Kidney (tissue), 14 donors: ENCODE data around the gene GRHL1. TPM values are rescaled to one million over a fixed set of nuclear protein-coding genes. Genes with fewer than 3 reads are reported as not detected.

Experiments
- DNase-seq, 5 donors: peaks; one replicate each; pipeline ENCODE4 v3.0.0-alpha.2; 2013 to 2020
- FAIRE-seq: peaks from 2 replicates; lab custom pipeline; 2012; peaks lifted over from hg19 to GRCh38; lab: Jason Lieb, UNC
- H3K27ac ChIP-seq, 2 donors: one replicate each; pipeline ENCODE4 v1.7.0; 2013; ENCODE audit warnings: low read depth in 2 of 2, low read length in 2 of 2, inconsistent platforms in 1 of 2
- H3K27me3 ChIP-seq: one replicate; pipeline ENCODE4 v1.7.1; 2013; ENCODE audit warnings: low read length, inconsistent platforms; ENCODE audit not compliant: control insufficient read depth, insufficient read depth
- H3K36me3 ChIP-seq, 3 donors: one replicate each; pipeline versions ENCODE4 v1.7.0 to v1.7.1; 2013; ENCODE audit warnings: low read length in 3 of 3, control low read depth in 1 of 3, inconsistent platforms in 1 of 3; ENCODE audit not compliant: insufficient read depth in 3 of 3, control insufficient read depth in 2 of 3
- H3K4me1 ChIP-seq, 3 donors: one replicate each; pipeline versions ENCODE4 v1.7.0 to v1.7.1; 2013; ENCODE audit warnings: low read length in 3 of 3, inconsistent platforms in 1 of 3, low read depth in 1 of 3; ENCODE audit not compliant: control insufficient read depth in 2 of 3, insufficient read depth in 2 of 3
- H3K4me3 ChIP-seq, 3 donors: one replicate each; pipeline versions ENCODE4 v1.7.0 to v1.8.1; 2013; ENCODE audit warnings: low read length in 3 of 3, control low read depth in 1 of 3, inconsistent platforms in 1 of 3
- H3K9ac ChIP-seq, 3 donors: one replicate each; pipeline versions ENCODE4 v1.7.0 to v1.7.1; 2013; ENCODE audit warnings: low read length in 3 of 3, control low read depth in 1 of 3, inconsistent platforms in 1 of 3
- H3K9me3 ChIP-seq, 3 donors: one replicate each; pipeline versions ENCODE4 v1.7.0 to v1.7.1; 2013; ENCODE audit warnings: low read length in 3 of 3, control low read depth in 1 of 3, inconsistent platforms in 1 of 3; ENCODE audit not compliant: control insufficient read depth in 2 of 3, insufficient read depth in 1 of 3
- intact Hi-C: fragments of 100-400 bp; cut with DNase I; formaldehyde crosslinking; loops from one replicate; pipeline ENCODE4 v1.11.1; 2022
- polyA plus RNA-seq: library from polyadenylated mRNA; stranded (reverse); fragments of 350-450 nt; fragmentation: Illumina TruSeq; extraction: RNeasy Lipid Tissue Mini Kit (QIAGEN cat#74804); gene quantifications from one replicate; pipeline ENCODE4 v1.2.3, GENCODE V29; 2014; ENCODE audit warnings: low read depth, low replicate concordance; ENCODE audit not compliant: insufficient read depth
- total RNA-seq: library from RNA; stranded (reverse); fragmentation: NEBNext Ultra II Directional; extraction: Animal tissue kit (Norgen Biotek cat#: 25700); gene quantifications from one replicate; pipeline ENCODE4 v1.2.1, GENCODE V29; 2021
- TF ChIP-seq, protein P1 (sequence below): IDR thresholded peaks from 3 replicates; pipeline ENCODE4 v1.5.1; 2012; ENCODE audit warnings: mild to moderate bottlenecking, moderate library complexity, borderline replicate concordance; ENCODE audit not compliant: insufficient read depth; ENCODE audit errors: extremely low read depth
- donor health status: control.
- donor health status: control.
- donor health status: control.
- donor health status: control.
- donor health status: control.
- donor health status: DM: yes; HTN: yes; CAD: no.
- donor health status: Normal renal cell carcinoma (clear cell type).

Gene GRHL1
- total and polyA plus RNA-seq, 2 donors from 2014 or later, result 2.3 to 6.0 TPM

DNA sequence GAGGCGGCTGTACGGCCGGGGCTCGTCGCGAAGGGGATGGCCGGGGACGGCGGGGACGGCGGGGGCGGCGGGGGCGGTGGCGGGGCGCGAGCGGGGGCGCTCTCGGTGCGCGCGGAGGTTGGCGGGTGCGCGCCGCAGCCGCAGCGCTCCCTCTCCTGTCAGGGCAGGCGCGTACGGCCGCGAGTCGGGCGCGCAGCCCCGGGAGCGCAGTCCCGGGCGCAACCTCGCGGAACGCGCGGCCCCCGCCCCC is 296 bp upstream of the GRHL1 start:
- FAIRE-seq (no peak), DNase-seq (no peak)
- H3K4me3 ChIP-seq, result peak overlapping the region in 2 of 3 donors; percentile 32 to 58
- H3K9ac ChIP-seq, result peak overlapping the region in 1 of 3 donors; percentile 51
- H3K27ac ChIP-seq, result no peak overlapping the region
- no peaks in the 10 kb centered on the region for H3K36me3 ChIP-seq
- TF ChIP-seq, protein P1, sequence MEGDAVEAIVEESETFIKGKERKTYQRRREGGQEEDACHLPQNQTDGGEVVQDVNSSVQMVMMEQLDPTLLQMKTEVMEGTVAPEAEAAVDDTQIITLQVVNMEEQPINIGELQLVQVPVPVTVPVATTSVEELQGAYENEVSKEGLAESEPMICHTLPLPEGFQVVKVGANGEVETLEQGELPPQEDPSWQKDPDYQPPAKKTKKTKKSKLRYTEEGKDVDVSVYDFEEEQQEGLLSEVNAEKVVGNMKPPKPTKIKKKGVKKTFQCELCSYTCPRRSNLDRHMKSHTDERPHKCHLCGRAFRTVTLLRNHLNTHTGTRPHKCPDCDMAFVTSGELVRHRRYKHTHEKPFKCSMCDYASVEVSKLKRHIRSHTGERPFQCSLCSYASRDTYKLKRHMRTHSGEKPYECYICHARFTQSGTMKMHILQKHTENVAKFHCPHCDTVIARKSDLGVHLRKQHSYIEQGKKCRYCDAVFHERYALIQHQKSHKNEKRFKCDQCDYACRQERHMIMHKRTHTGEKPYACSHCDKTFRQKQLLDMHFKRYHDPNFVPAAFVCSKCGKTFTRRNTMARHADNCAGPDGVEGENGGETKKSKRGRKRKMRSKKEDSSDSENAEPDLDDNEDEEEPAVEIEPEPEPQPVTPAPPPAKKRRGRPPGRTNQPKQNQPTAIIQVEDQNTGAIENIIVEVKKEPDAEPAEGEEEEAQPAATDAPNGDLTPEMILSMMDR, result no peak
- intact Hi-C loops, result no loop called here
- peaks cover 5% of the 10 kb centered on the region for H3K27me3 ChIP-seq
- peaks cover 0 to 5% (median 0%) of the 10 kb centered on the region in 3 donors for H3K4me1 ChIP-seq
- no peaks in the 10 kb centered on the region for H3K9me3 ChIP-seq

DNA sequence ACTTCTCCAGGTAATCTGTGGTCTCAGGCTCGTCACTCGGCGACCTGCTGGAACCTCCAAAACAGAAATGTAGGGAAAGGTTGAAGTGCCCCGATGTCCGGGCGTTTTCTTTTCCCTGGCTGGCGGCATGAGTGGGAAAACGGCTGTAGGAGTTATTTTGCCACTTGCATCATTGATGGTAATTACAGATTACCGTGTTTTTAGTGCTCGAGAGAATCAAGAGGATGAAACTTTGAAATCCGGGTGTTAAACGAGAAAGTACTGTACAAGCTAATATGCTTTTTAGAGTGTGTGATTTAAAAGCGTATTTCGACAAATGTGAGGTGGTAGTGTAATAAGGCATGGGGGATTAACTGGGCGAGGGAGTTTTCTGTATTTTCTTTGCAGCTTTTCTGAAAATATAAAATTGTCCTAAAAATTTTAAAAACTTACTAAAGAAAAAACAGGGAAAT is 819 bp downstream of the GRHL1 start:
- peak overlapping the region; percentile 41 to 69 (median 66) for H3K4me3 ChIP-seq
- H3K9me3 ChIP-seq, result no peaks in the 10 kb centered on the region
- H3K27ac ChIP-seq, result no peak overlapping the region
- DNase-seq, result no peak
- peaks cover 5% of the 10 kb centered on the region for H3K27me3 ChIP-seq
- peaks cover 0 to 5% (median 0%) of the 10 kb centered on the region in 3 donors for H3K4me1 ChIP-seq
- no peaks in the 10 kb centered on the region for H3K36me3 ChIP-seq
- TF ChIP-seq, protein P1, result no peak
- peak overlapping the region in 2 of 3 donors; percentile 31 to 47 for H3K9ac ChIP-seq
- no peak for FAIRE-seq
- intact Hi-C loops, result no loop called here

DNA sequence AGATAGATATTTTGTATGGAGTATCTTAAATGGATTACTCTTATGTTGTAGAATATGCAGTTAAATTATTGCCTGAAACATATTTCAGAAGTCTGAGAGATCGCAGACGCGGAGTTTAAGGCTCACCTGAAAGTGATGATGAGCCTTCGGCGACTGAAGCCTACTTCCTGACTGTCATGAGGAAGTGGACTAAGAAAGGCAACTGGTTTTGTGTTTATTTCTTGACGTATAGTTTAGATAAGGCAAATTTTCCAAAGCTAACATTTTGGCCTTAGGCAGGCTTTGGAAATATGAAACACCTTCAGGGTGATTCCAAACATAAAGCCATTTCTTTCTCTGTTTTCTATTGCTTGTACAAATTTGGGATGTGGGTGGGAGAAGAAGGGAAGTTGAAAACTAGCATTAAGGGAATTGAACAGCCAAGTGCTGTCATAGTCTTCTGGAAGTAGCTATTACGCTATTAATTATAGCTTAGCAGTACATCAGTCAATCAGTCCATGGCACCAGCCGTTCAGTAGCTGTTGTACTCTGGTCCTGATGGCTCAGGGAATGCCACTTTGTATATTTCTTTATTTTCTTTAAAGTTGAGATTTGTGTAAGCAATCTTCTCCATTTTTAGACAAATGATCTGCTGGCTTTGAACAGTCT is 1.5 kb downstream of the GRHL1 start:
- intact Hi-C loops, result no loop called here
- H3K4me1 ChIP-seq, result peaks cover 0 to 5% (median 0%) of the 10 kb centered on the region in 3 donors
- no peak for FAIRE-seq
- no peaks in the 10 kb centered on the region for H3K36me3 ChIP-seq
- H3K4me3 ChIP-seq, result peak overlapping the region in 1 of 3 donors; percentile 66
- H3K27ac ChIP-seq, result no peak overlapping the region
- no peak overlapping the region for H3K9ac ChIP-seq
- peaks cover 5% of the 10 kb centered on the region for H3K27me3 ChIP-seq
- no peak for DNase-seq
- TF ChIP-seq, protein P1, result no peak
- no peaks in the 10 kb centered on the region for H3K9me3 ChIP-seq

DNA sequence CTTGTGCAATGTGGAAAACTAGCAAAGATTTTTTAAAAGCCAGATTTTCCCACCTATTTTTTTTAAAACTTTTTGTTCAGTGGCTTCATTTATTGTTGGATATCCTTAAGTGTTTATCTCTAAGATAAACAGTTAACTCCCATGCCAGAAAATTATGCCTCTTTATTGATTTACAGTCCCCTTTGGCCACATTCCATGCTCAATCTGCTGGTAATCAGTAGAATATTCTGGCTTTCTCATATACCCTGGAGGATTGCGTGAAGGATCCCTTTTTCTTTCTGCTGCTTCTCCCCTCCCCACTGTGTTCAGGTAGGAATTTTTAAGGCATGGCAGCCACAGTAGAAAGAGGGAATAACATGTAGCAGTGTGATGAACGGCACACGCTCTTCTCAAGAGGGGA is 2.6 kb downstream of the GRHL1 start:
- no peak overlapping the region for H3K27ac ChIP-seq
- H3K9me3 ChIP-seq, result no peaks in the 10 kb centered on the region
- no peaks in the 10 kb centered on the region for H3K36me3 ChIP-seq
- no peak overlapping the region for H3K4me3 ChIP-seq
- peaks cover 0 to 5% (median 0%) of the 10 kb centered on the region in 3 donors for H3K4me1 ChIP-seq
- intact Hi-C loops, result no loop called here
- H3K27me3 ChIP-seq, result peaks cover 5% of the 10 kb centered on the region
- DNase-seq (no peak), FAIRE-seq (no peak)
- H3K9ac ChIP-seq, result no peak overlapping the region
- TF ChIP-seq, protein P1, result no peak
